ENCODE measurements around the gene ARHGAP24. TPM values are rescaled to one million over a fixed set of nuclear protein-coding genes. Genes with fewer than 3 reads are reported as not detected.

ARHGAP24 gene
- polyA plus RNA-seq, 2 of the 4 experiments (the other 2 are of a cell fraction): 1.7 to 12.1 TPM

- TF ChIP-seq RFX5 (IDR thresholded peaks at IDR 0.05) (no peak), HOXB5 (CRISPR knock-in tag; IDR thresholded peaks at IDR 0.05) (no peak), HOXB13 (CRISPR knock-in tag; IDR thresholded peaks at IDR 0.05; ENCODE audit: low read depth) (no peak), SMC3 (IDR thresholded peaks at IDR 0.05) (no peak), PHF8 (IDR thresholded peaks at IDR 0.05; ENCODE audit: borderline replicate concordance, low read depth) (no peak), GATA3 (IDR thresholded peaks at IDR 0.05; ENCODE audit: borderline replicate concordance) (no peak), FOSL2 (IDR thresholded peaks at IDR 0.05) (no peak), FOSL2 (CRISPR knock-in tag; IDR thresholded peaks at IDR 0.05) (no peak)
- TF ChIP-seq, protein P1, sequence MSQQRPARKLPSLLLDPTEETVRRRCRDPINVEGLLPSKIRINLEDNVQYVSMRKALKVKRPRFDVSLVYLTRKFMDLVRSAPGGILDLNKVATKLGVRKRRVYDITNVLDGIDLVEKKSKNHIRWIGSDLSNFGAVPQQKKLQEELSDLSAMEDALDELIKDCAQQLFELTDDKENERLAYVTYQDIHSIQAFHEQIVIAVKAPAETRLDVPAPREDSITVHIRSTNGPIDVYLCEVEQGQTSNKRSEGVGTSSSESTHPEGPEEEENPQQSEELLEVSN (IDR thresholded peaks at IDR 0.05; ENCODE audit: borderline replicate concordance, low read depth): no peak
Observed at GRCh38 chr4:85873566-85873965, 398.6 kb downstream of the ARHGAP24 start (continued).

DNA sequence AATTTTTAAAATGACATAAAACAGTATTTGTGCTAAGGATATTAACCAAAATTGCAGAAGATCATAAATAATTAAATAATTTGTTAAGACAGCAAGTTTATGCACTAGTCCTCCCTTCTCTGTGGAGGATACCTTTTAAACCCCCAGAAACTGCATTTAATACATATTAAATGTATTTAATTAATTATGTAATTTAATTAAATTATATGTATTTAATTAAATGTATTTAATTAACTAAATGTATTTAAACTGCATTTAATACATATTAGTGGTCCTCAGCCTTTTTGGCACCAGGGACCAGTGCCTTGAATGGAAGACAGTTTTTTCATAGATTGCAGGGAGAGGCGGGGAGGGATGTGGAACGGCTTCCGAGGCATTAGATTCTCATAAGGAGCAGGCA, 404.6 kb downstream of the ARHGAP24 start:
- H3K27ac ChIP-seq: no peak overlapping the region
- POLR2A ChIA-PET: no interaction called here
- no peak overlapping the region for H3K4me2 ChIP-seq
- ATAC-seq: no peak
- no peaks in the 10 kb centered on the region for H3K4me1 ChIP-seq
- DNase-seq (ENCODE audit: low read depth in 1 of 2, low spot score in 1 of 2): no peak
- WGBS (ENCODE audit: missing lambda C conversion rate): 90% methylated on average over 3 of the region's 3 CpGs
- no peaks in the 10 kb centered on the region for H3K9me3 ChIP-seq
- no peak overlapping the region for H3K4me3 ChIP-seq
- TF ChIP-seq USF2 (IDR thresholded peaks at IDR 0.05) (no peak), ZNF302 (CRISPR knock-in tag; IDR thresholded peaks at IDR 0.05) (no peak), FOXS1 (CRISPR knock-in tag; IDR thresholded peaks at IDR 0.05) (no peak), JUN (IDR thresholded peaks at IDR 0.05) (no peak), HOXA7 (CRISPR knock-in tag; IDR thresholded peaks at IDR 0.05) (no peak), TFCP2L1 (CRISPR knock-in tag; IDR thresholded peaks at IDR 0.05) (no peak), NFE2L2 (conservative IDR thresholded peaks at IDR 0.05; ENCODE audit: low read length) (no peak), HOXB5 (CRISPR knock-in tag; IDR thresholded peaks at IDR 0.05) (no peak), GATA3 (IDR thresholded peaks at IDR 0.05; ENCODE audit: borderline replicate concordance) (no peak), HMGXB4 (CRISPR knock-in tag; IDR thresholded peaks at IDR 0.05; ENCODE audit: borderline replicate concordance) (no peak), POLR2A (IDR thresholded peaks at IDR 0.05; ENCODE audit: low read length) (no peak), NPAS2 (CRISPR knock-in tag; IDR thresholded peaks at IDR 0.05; ENCODE audit: borderline replicate concordance) (no peak), FOSB (CRISPR knock-in tag; IDR thresholded peaks at IDR 0.05) (no peak), HDAC2 (IDR thresholded peaks at IDR 0.05) (no peak), BCL3 (IDR thresholded peaks at IDR 0.05) (no peak), KDM5A (IDR thresholded peaks at IDR 0.05) (no peak), REST (IDR thresholded peaks at IDR 0.05) (no peak), RCOR1 (IDR thresholded peaks at IDR 0.05; ENCODE audit: low read depth, low read length) (no peak)
- TF ChIP-seq, protein P2, sequence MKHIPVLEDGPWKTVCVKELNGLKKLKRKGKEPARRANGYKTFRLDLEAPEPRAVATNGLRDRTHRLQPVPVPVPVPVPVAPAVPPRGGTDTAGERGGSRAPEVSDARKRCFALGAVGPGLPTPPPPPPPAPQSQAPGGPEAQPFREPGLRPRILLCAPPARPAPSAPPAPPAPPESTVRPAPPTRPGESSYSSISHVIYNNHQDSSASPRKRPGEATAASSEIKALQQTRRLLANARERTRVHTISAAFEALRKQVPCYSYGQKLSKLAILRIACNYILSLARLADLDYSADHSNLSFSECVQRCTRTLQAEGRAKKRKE (CRISPR knock-in tag; IDR thresholded peaks at IDR 0.05; ENCODE audit: low read depth): no peak
- no peak for FAIRE-seq
- CTCF ChIA-PET: no interaction called here

Data from A549 (cell line).